ENCODE data around the gene PSORS1C1. TPM values are rescaled to one million over a fixed set of nuclear protein-coding genes. Genes with fewer than 3 reads are reported as not detected.

The PSORS1C1 gene
- total and polyA plus RNA-seq, 2 of the 4 experiments (the other 2 are of a cell fraction): 0.36 to 1.1 TPM

GRCh38 chr6:31074401-31074800 lies 40.2 kb upstream of the PSORS1C1 start:
- H3K18ac ChIP-seq (ENCODE audit: low read depth, low read length): no peak overlapping the region
- no peak overlapping the region for H3K56ac ChIP-seq (ENCODE audit: extremely low read depth, insufficient read depth, low read length)
- no peak overlapping the region for H2BK20ac ChIP-seq (ENCODE audit: low read depth, low read length)
- in situ Hi-C loops (cut with MboI; ENCODE audit: low sequenced_read_pairs) (no loop called here), intact Hi-C loops (cut with micrococcal nuclease) (loop anchor here (5.0 kb wide), 1 partner anchor 332 kb away; the partner anchor contains the start of genes FLOT1 and IER3), dilution Hi-C loops (cut with HindIII; ENCODE audit: low sequenced_read_pairs, unreplicated experiment) (no loop called here)
- WGBS, 2 experiments (ENCODE audit: extremely low coverage in 2 of 2, insufficient read length in 1 of 2): 100% methylated on average over 1 of the region's 4 CpGs; no CpG with 5 or more reads in 1 of the 2 experiments
- no peak overlapping the region for H2BK15ac ChIP-seq (ENCODE audit: low read depth, low read length)
- no peaks in the 10 kb centered on the region for H3K79me1 ChIP-seq (ENCODE audit: low read depth in 1 of 2, low read length in 2 of 2)
- ChIA-PET POLR2A (ENCODE audit: unreplicated experiment) (no interaction called here), CTCF (interaction anchor here (2.4 kb wide), 1 partner anchor 9 kb away, joined by 7 read pairs; no protein-coding TSS in a partner anchor)
- H4K8ac ChIP-seq (ENCODE audit: low read depth in 2 of 2, low read length in 2 of 2): no peak overlapping the region
- no peak overlapping the region for H3K27ac ChIP-seq (ENCODE audit: insufficient read depth, low read length)
- H2BK5ac ChIP-seq (ENCODE audit: low read depth, low read length, poor library complexity, severe bottlenecking): no peak overlapping the region
- no peak for DNase-seq
- no peak for TF ChIP-seq RFX5 (IDR thresholded peaks at IDR 0.05; ENCODE audit: low read depth, low read length)
- TF ChIP-seq MAZ (IDR thresholded peaks at IDR 0.05; ENCODE audit: borderline replicate concordance, low read depth, low read length): no peak
- TF ChIP-seq NFE2L2 (IDR thresholded peaks at IDR 0.05; ENCODE audit: low read depth, low read length): no peak
- TF ChIP-seq FOS (IDR thresholded peaks at IDR 0.05; ENCODE audit: low read depth, low read length): no peak
- no peak for TF ChIP-seq CTCF (conservative IDR thresholded peaks at IDR 0.05; ENCODE audit: low read depth, low read length)
- no peak for TF ChIP-seq POLR2A (IDR thresholded peaks at IDR 0.05; ENCODE audit: low read depth, low read length)
- TF ChIP-seq ELK1 (IDR thresholded peaks at IDR 0.05; ENCODE audit: borderline replicate concordance, low read depth, low read length): no peak
- TF ChIP-seq CEBPB (IDR thresholded peaks at IDR 0.05; ENCODE audit: low read depth, low read length): no peak
- no peak for TF ChIP-seq CHD1 (IDR thresholded peaks at IDR 0.05; ENCODE audit: low read depth, low read length)
- no peak for TF ChIP-seq USF2 (IDR thresholded peaks at IDR 0.05; ENCODE audit: low read depth, low read length)
- TF ChIP-seq RCOR1 (IDR thresholded peaks at IDR 0.05; ENCODE audit: insufficient replicate concordance, low read length): no peak
- TF ChIP-seq MXI1 (IDR thresholded peaks at IDR 0.05; ENCODE audit: borderline replicate concordance, low read depth, low read length): no peak
- H4K20me1 ChIP-seq (ENCODE audit: insufficient read depth, low read length): no peaks in the 10 kb centered on the region
- H3K4me2 ChIP-seq (ENCODE audit: low read depth, low read length): no peak overlapping the region
- 0 out of 2 replicates have a peak overlapping the region, but pooled peaks have one; percentile 48 for H2AK5ac ChIP-seq (ENCODE audit: low read depth, low read length)
- H3K23ac ChIP-seq (ENCODE audit: low read depth, low read length): peak overlapping the region; percentile 61; the same call in 1 of the 2 replicates
- H2AK9ac ChIP-seq (replicated peaks; ENCODE audit: low read depth, low read length, poor library complexity): no peak overlapping the region
- H4K5ac ChIP-seq (ENCODE audit: low read depth, low read length): no peak overlapping the region
- H3K9me3 ChIP-seq (ENCODE audit: control insufficient read depth, insufficient read depth, low read length): no peaks in the 10 kb centered on the region
- H3K36me3 ChIP-seq (ENCODE audit: control insufficient read depth, insufficient read depth, low read length): no peaks in the 10 kb centered on the region
- H4K91ac ChIP-seq (ENCODE audit: insufficient read depth, low read depth, low read length): no peak overlapping the region
- no peak overlapping the region for H2BK120ac ChIP-seq (ENCODE audit: low read depth, low read length)
- peak overlapping the region; percentile 56 for H2AFZ ChIP-seq (replicated peaks; ENCODE audit: low read length, poor library complexity)
- no peak overlapping the region for H3K14ac ChIP-seq (replicated peaks; ENCODE audit: low read depth, low read length)
- no peak for ATAC-seq (ENCODE audit: low read depth)
- H3K9me1 ChIP-seq (ENCODE audit: insufficient read depth, low read length): peaks cover 2% of the 10 kb centered on the region; the same call in 1 of the 2 replicates
- no peak overlapping the region for H3K4me3 ChIP-seq (ENCODE audit: insufficient read depth, low read depth, low read length)
- BruUV-seq (replicated peaks): no TSS peak
- H3K4me1 ChIP-seq (ENCODE audit: control insufficient read depth, insufficient read depth, low read length): peaks cover 4% of the 10 kb centered on the region
- H3K9ac ChIP-seq (ENCODE audit: low read depth, low read length): no peak overlapping the region
- 0 out of 2 replicates have a peak overlapping the region, but pooled peaks have one; percentile 34 for H3K4ac ChIP-seq (ENCODE audit: low read depth, low read length)
- no peaks in the 10 kb centered on the region for H3K27me3 ChIP-seq (ENCODE audit: control insufficient read depth, insufficient read depth, low read length)
